ENCODE results near the gene DGCR8. TPM values are rescaled to one million over a fixed set of nuclear protein-coding genes. Genes with fewer than 3 reads are reported as not detected.

DGCR8 gene
- polyA plus RNA-seq, 1 experiment = 21.3 TPM

GRCh38 chr22:20063271-20064139 lies 16.5 kb upstream of the DGCR8 start:
- H3K4me3 ChIP-seq (ENCODE audit: low read depth, low read length) = no peak overlapping the region
- peaks cover 29% of the 10 kb centered on the region for H3K36me3 ChIP-seq (ENCODE audit: control insufficient read depth, insufficient read depth, low read length)
- DNase-seq (ENCODE audit: low read depth) = no peak
- POLR2A ChIA-PET = no interaction called here
- TF ChIP-seq CTCF (IDR thresholded peaks at IDR 0.05; ENCODE audit: insufficient read depth, low read depth, low read length) = no peak
- no peaks in the 10 kb centered on the region for H3K27me3 ChIP-seq (ENCODE audit: control insufficient read depth, insufficient read depth, low read length)
- CTCF ChIA-PET = no interaction called here

GRCh38 chr22:20064140-20064480 lies 15.9 kb upstream of the DGCR8 start:
- H3K36me3 ChIP-seq (ENCODE audit: control insufficient read depth, insufficient read depth, low read length) = peaks cover 29% of the 10 kb centered on the region
- ChIA-PET CTCF (no interaction called here), POLR2A (no interaction called here)
- H3K4me3 ChIP-seq (ENCODE audit: low read depth, low read length) = no peak overlapping the region
- no peak for TF ChIP-seq CTCF (IDR thresholded peaks at IDR 0.05; ENCODE audit: insufficient read depth, low read depth, low read length)
- DNase-seq (ENCODE audit: low read depth) = no peak
- no peaks in the 10 kb centered on the region for H3K27me3 ChIP-seq (ENCODE audit: control insufficient read depth, insufficient read depth, low read length)

DNA sequence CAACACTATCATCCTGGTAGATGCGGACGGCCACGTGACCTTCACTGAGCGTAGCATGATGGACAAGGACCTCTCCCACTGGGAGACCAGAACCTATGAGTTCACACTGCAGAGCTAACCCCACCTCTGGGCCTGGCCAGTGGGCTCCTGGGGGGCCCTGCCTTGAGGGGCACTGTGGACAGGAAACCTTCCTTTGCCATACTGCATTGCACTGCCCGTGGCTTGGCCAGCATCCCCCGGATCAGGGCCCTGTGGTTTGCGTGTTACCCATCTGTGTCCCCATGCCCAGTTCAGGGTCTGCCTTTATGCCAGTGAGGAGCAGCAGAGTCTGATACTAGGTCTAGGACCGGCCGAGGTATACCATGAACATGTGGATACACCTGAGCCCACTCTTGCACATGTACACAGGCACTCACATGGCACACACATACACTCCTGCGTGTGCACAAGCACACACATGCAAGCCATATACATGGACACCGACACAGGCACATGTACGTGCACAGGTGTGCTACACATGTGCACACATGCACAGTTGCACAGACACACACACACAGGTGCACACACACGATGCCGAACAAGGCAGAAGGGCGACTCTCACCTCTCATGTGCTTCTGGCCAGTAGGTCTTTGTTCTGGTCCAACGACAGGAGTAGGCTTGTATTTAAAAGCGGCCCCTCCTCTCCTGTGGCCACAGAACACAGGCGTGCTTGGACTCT lies 15.3 kb upstream of the DGCR8 start:
- DNase-seq (ENCODE audit: low read depth) = no peak
- Histone ChIP-seq H3K36me3 (ENCODE audit: control insufficient read depth, insufficient read depth, low read length) (peaks cover 29% of the 10 kb centered on the region), H3K4me3 (ENCODE audit: low read depth, low read length) (no peak overlapping the region), H3K27me3 (ENCODE audit: control insufficient read depth, insufficient read depth, low read length) (no peaks in the 10 kb centered on the region)
- no peak for TF ChIP-seq CTCF (IDR thresholded peaks at IDR 0.05; ENCODE audit: insufficient read depth, low read depth, low read length)
- POLR2A ChIA-PET = no interaction called here
- CTCF ChIA-PET = no interaction called here

GRCh38 chr22:20065896-20066616 lies 14.0 kb upstream of the DGCR8 start:
- H3K36me3 ChIP-seq (ENCODE audit: control insufficient read depth, insufficient read depth, low read length) = peaks cover 25% of the 10 kb centered on the region
- no peak for DNase-seq (ENCODE audit: low read depth)
- H3K4me3 ChIP-seq (ENCODE audit: low read depth, low read length) = no peak overlapping the region
- no peaks in the 10 kb centered on the region for H3K27me3 ChIP-seq (ENCODE audit: control insufficient read depth, insufficient read depth, low read length)
- CTCF ChIA-PET = interaction anchor here (0.6 kb wide), 1 partner anchor 27 kb away, joined by 3 read pairs; no protein-coding TSS in a partner anchor
- TF ChIP-seq CTCF (IDR thresholded peaks at IDR 0.05; ENCODE audit: insufficient read depth, low read depth, low read length) = no peak
- POLR2A ChIA-PET = no interaction called here

Data from BJ (cell line).